Tibial nerve (tissue), 4 donors: ENCODE measurements around the gene CDC20.

ENCODE experiments used
- CTCF ChIP-seq, 5 experiments: fragments of 200-600 bp in 3 of 5; fragments of 450-650 bp in 2 of 5; sonication (generic) in 3 of 5; IDR thresholded peaks; one replicate each; pipeline ENCODE4 v1.5.1; 2016 to 2019; ENCODE audit warnings: antibody characterized with exemption in 5 of 5, mild to moderate bottlenecking in 3 of 5, moderate library complexity in 2 of 5
- EP300 ChIP-seq, 2 donors: sonication (generic); formaldehyde crosslinking; IDR thresholded peaks; one replicate each; pipeline ENCODE4 v1.6.1; 2017; ENCODE audit warnings: antibody characterized with exemption in 2 of 2, mild to moderate bottlenecking in 1 of 2

- no peak for TF ChIP-seq CTCF (IDR thresholded peaks at IDR 0.05)
- no peak for TF ChIP-seq EP300 (IDR thresholded peaks at IDR 0.05)
Measured at GRCh38 chr1:43321331-43321891, 37.4 kb upstream of the CDC20 start.
